ENCODE results near the gene BICRA. TPM values are rescaled to one million over a fixed set of nuclear protein-coding genes. Genes with fewer than 3 reads are reported as not detected.

The BICRA gene
- total and polyA plus RNA-seq, 2 of the 8 experiments (the other 6 are each of a cell fraction or from before 2014, with no cell fraction given) = 1.5 to 29.2 TPM

DNA sequence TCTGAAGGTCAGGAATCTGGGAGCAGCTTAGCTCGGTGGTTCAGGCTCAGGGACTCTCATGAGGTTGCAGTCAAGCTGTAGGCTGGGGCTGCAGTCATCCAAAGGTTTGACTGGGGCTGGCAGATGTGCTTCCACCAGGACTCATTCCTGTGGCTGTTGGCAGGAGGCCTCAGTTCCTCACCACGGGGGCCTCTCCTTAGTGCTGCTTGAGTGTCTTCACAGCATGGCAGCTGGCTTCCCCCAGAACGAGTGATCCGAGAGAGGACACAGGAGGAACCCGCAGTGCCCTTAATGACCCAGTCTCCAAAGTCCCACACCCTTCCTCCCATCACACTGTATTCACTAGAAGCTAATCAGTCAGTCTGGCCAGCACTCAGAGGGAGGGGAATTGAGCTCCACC lies 65.6 kb downstream of the BICRA start (continued):
- TF ChIP-seq SP2 (IDR thresholded peaks at IDR 0.05; ENCODE audit: low read length) (no peak), TEAD4 (IDR thresholded peaks at IDR 0.05; ENCODE audit: low read depth, low read length) (no peak)
- TF ChIP-seq, protein P1, sequence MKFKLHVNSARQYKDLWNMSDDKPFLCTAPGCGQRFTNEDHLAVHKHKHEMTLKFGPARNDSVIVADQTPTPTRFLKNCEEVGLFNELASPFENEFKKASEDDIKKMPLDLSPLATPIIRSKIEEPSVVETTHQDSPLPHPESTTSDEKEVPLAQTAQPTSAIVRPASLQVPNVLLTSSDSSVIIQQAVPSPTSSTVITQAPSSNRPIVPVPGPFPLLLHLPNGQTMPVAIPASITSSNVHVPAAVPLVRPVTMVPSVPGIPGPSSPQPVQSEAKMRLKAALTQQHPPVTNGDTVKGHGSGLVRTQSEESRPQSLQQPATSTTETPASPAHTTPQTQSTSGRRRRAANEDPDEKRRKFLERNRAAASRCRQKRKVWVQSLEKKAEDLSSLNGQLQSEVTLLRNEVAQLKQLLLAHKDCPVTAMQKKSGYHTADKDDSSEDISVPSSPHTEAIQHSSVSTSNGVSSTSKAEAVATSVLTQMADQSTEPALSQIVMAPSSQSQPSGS (IDR thresholded peaks at IDR 0.05; ENCODE audit: low read length) = no peak

All from H1 (cell line).